Left lung (tissue), 10 donors: Measurements from ENCODE around the gene RAB3A. TPM values are rescaled to one million over a fixed set of nuclear protein-coding genes. Genes with fewer than 3 reads are reported as not detected.

Experiments
- ATAC-seq: fragments of 200-7000 bp; cut with Tn5 transposase; one replicate; pipeline ENCODE4 v1.9.1; 2020; ENCODE audit warnings: moderate library complexity
- DNase-seq, 4 donors: peaks; one replicate each; pipeline ENCODE4 v3.0.0-alpha.2; 2013 to 2020
- H3K27ac ChIP-seq, 2 donors: fragments of 200-600 bp; sonication (generic) in 1 of 2; one replicate each; pipeline versions ENCODE4 v1.5.0 to v1.8.0; 2020 to 2021
- H3K27me3 ChIP-seq, 2 donors: fragments of 200-600 bp; sonication (generic) in 1 of 2; one replicate each; pipeline versions ENCODE4 v1.5.0 to v1.8.0; 2020 to 2021
- H3K36me3 ChIP-seq, 2 donors: fragments of 200-600 bp; sonication (generic) in 1 of 2; one replicate each; pipeline versions ENCODE4 v1.5.0 to v1.8.0; 2020 to 2021
- H3K4me1 ChIP-seq, 2 donors: fragments of 200-600 bp; one replicate each; pipeline ENCODE4 v1.8.0; 2021
- H3K4me3 ChIP-seq, 2 donors: fragments of 200-600 bp; sonication (generic) in 1 of 2; one replicate each; pipeline versions ENCODE4 v1.5.0 to v1.8.0; 2020 to 2021; ENCODE audit warnings: mild to moderate bottlenecking in 1 of 2
- H3K9me3 ChIP-seq, 2 donors: fragments of 200-600 bp; sonication (generic) in 1 of 2; one replicate each; pipeline versions ENCODE4 v1.5.0 to v1.8.0; 2020 to 2021
- CTCF ChIP-seq, 2 donors: fragments of 200-600 bp; sonication (generic) in 1 of 2; IDR thresholded peaks; one replicate each; pipeline versions ENCODE4 v1.5.0 to v1.8.0; 2021; ENCODE audit warnings: antibody characterized with exemption in 2 of 2
- intact Hi-C, 2 donors: fragments of 100-400 bp; cut with DNase I; formaldehyde crosslinking; loops; one replicate each; pipeline versions ENCODE4 v1.11.2 to v1.14.2; 2022
- polyA plus RNA-seq, 6 donors: library from polyadenylated mRNA; unstranded; fragments of 120-200 nt; gene quantifications; one replicate each; pipeline ENCODE4 v1.2.1, GENCODE V29; 2013; ENCODE audit not compliant: insufficient read length in 6 of 6
- total RNA-seq, 2 donors: library from RNA; stranded (reverse); fragmentation: NEBNext Ultra II Directional; extraction: Animal tissue kit (Norgen Biotek cat#: 25700); gene quantifications; one replicate each; pipeline ENCODE4 v1.2.1, GENCODE V29; 2021
- donor health status: DM: no; HTN: yes; CAD: no.
- donor health status: DM: no; HTN: no; CAD: no.

Gene RAB3A
- total and polyA plus RNA-seq, 8 donors: 3.1 to 6.2 (median 4.3) TPM

GRCh38 chr19:18183529-18183928 is 20.3 kb downstream of the RAB3A start:
- DNase-seq: no peak
- no peaks in the 10 kb centered on the region for H3K9me3 ChIP-seq
- peaks cover 0 to 10% of the 10 kb centered on the region in 2 donors for H3K36me3 ChIP-seq
- H3K4me1 ChIP-seq: peaks cover 0 to 19% of the 10 kb centered on the region in 2 donors
- TF ChIP-seq CTCF (IDR thresholded peaks at IDR 0.05): no peak
- intact Hi-C loops: no loop called here
- ATAC-seq: no peak
- no peak overlapping the region for H3K4me3 ChIP-seq
- no peaks in the 10 kb centered on the region for H3K27me3 ChIP-seq
- no peak overlapping the region for H3K27ac ChIP-seq

- Histone ChIP-seq H3K9me3 (no peaks in the 10 kb centered on the region), H3K27me3 (no peaks in the 10 kb centered on the region), H3K27ac (peak overlapping the region in 1 of 2 donors; percentile 84), H3K4me1 (peaks cover 0 to 48% of the 10 kb centered on the region in 2 donors), H3K36me3 (peaks cover 0 to 46% of the 10 kb centered on the region in 2 donors), H3K4me3 (no peak overlapping the region)
- intact Hi-C loops: no loop called here
- no peak for DNase-seq
- peak; percentile 4 for ATAC-seq
- TF ChIP-seq CTCF (IDR thresholded peaks at IDR 0.05): no peak
These were observed 23.9 kb downstream of the RAB3A start for GRCh38 chr19:18179957-18180356.

- H3K4me3 ChIP-seq: peak overlapping the region in 1 of 2 donors; percentile 76
These were observed 27.2 kb downstream of the RAB3A start for GRCh38 chr19:18176367-18177310.

DNA sequence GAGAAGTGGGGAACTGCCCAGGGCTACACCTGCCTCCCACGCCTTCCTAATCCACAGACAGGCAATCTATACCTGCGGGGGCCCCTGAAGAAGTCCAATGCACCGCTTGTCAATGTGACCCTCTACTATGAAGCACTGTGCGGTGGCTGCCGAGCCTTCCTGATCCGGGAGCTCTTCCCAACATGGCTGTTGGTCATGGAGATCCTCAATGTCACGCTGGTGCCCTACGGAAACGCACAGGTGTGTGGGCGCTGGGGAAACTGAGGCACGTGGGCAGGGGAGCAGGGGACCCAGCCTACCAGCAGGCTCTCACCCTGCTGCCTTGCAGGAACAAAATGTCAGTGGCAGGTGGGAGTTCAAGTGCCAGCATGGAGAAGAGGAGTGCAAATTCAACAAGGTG is 28.9 kb downstream of the RAB3A start:
- Histone ChIP-seq H3K9me3 (no peaks in the 10 kb centered on the region), H3K27me3 (no peaks in the 10 kb centered on the region), H3K4me3 (peak overlapping the region; percentile 58 to 76), H3K27ac (peak overlapping the region in 1 of 2 donors; percentile 78), H3K4me1 (peaks cover 4 to 77% of the 10 kb centered on the region in 2 donors), H3K36me3 (peaks cover 0 to 47% of the 10 kb centered on the region in 2 donors)
- intact Hi-C loops: no loop called here
- ATAC-seq (no peak), DNase-seq (no peak)
- TF ChIP-seq CTCF (IDR thresholded peaks at IDR 0.05): no peak

More at GRCh38 chr19:18176367-18177310, 27.2 kb downstream of the RAB3A start:
- intact Hi-C loops: no loop called here
- Histone ChIP-seq H3K27me3 (no peaks in the 10 kb centered on the region), H3K36me3 (peaks cover 0 to 47% of the 10 kb centered on the region in 2 donors), H3K27ac (no peak overlapping the region), H3K4me1 (peaks cover 4 to 73% of the 10 kb centered on the region in 2 donors), H3K9me3 (no peaks in the 10 kb centered on the region)
- DNase-seq (no peak), ATAC-seq (no peak)
- no peak for TF ChIP-seq CTCF (IDR thresholded peaks at IDR 0.05)

DNA sequence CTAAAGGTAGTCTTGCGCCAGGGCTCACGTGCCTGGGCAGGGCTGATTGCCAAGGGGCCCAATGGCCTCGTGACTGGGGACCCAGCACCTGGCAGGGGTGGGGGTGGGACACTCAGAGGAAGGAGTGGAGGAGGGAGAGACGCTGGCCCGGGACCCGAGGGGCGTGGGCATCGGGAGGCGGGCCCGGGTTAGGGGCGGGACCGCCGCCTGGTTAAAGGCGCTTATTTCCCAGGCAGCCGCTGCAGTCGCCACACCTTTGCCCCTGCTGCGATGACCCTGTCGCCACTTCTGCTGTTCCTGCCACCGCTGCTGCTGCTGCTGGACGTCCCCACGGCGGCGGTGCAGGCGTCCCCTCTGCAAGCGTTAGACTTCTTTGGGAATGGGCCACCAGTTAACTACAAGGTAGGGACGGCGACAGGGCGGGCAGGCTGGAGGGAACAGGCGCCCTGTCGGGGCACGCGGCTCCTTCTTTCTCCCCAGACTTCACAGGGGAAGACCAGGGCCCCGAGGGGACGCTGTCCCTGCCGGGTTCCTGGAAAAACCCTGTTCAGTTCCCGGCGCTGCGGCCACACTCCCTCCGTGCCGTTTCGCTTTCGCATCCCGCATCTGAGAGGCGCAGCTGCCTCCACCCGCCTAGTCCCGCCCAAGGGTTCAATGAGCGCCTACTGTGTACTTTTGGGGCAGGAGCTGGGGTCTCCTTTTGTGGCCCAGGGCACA is 30.1 kb downstream of the RAB3A start, which contains the start of gene IFI30:
IFI30 (plus strand) TSS at position 242 of the 717 bp plus-strand sequence; CDS start at position 271, 29 bp downstream.
- peak in 3 of 4 donors; percentile 84 to 97 (median 93) for DNase-seq
- intact Hi-C loops: no loop called here
- ATAC-seq: peak; percentile 85
- Histone ChIP-seq H3K27me3 (no peaks in the 10 kb centered on the region), H3K4me1 (peaks cover 4 to 81% of the 10 kb centered on the region in 2 donors), H3K27ac (peak within 1 kb of the TSS; percentile 78 to 88), H3K4me3 (peak within 1 kb of the TSS; percentile 58 to 76), H3K9me3 (no peaks in the 10 kb centered on the region), H3K36me3 (peaks cover 0 to 50% of the 10 kb centered on the region in 2 donors)
- no peak for TF ChIP-seq CTCF (IDR thresholded peaks at IDR 0.05)
